HCT116 (cell line): Measurements from ENCODE around the gene RRAGA. TPM values are rescaled to one million over a fixed set of nuclear protein-coding genes. Genes with fewer than 3 reads are reported as not detected.

Experiments used
- ATAC-seq: fragments of 200-7000 bp; cut with Tn5 transposase; 2 replicates; pipeline ENCODE4 v1.9.1; 2020; ENCODE audit warnings: mild to moderate bottlenecking, moderate library complexity
- BruUV-seq: library from RNA; stranded (reverse); fragments of 400-500 nt; replicated peaks from 2 replicates; lab custom pipeline; 2021; lab: Mats Ljungman, UMichigan
- CTCF ChIA-PET: fragments of 300-600 bp; sonication (Branson Sonifier 250); formaldehyde crosslinking; loops from one replicate; lab custom pipeline; 2021; ENCODE audit warnings: antibody characterized with exemption; lab: Charles Lee
- POLR2A ChIA-PET: fragments of 300-600, 350-600 bp; sonication (Branson Sonifier 250); formaldehyde crosslinking; loops from one replicate; lab custom pipeline; 2021; ENCODE audit warnings: antibody characterized with exemption; lab: Charles Lee
- RAD21 ChIA-PET, 2 experiments: fragments of 300-600 bp; sonication (Branson Sonifier 250); formaldehyde crosslinking; loops; one replicate each; lab custom pipeline; 2023; ENCODE audit warnings: low total read pairs in 2 of 2; ENCODE audit not compliant: uncharacterized antibody in 2 of 2, unreplicated experiment in 2 of 2, low non-redundant PET in 1 of 2; lab: Charles Lee
- DNase-seq: peaks from one replicate; pipeline ENCODE4 v3.0.0-alpha.2; 2010; ENCODE audit warnings: low read depth, low spot score
- H2AFZ ChIP-seq: fragments of 200-600 bp; shearing (Covaris generic), sonication (generic); 2 replicates; pipeline ENCODE4 v1.6.1; 2017; ENCODE audit warnings: low read depth, mixed run types, mixed read lengths, antibody characterized with exemption, low read length; ENCODE audit not compliant: poor library complexity, severe bottlenecking
- H3K27ac ChIP-seq: 2 replicates; pipeline ENCODE4 v1.5.1; 2012; ENCODE audit warnings: low read depth, low read length
- H3K27me3 ChIP-seq: fragments of 200-600 bp; sonication (generic); 2 replicates; pipeline ENCODE4 v1.6.1; 2016; ENCODE audit warnings: mixed run types, low read length, mixed read lengths; ENCODE audit not compliant: insufficient read depth
- H3K36me3 ChIP-seq, 2 experiments: fragments of 200-500 bp in 1 of 2; fragments of 200-600 bp in 1 of 2; sonication (Bioruptor generic) in 1 of 2; sonication (generic) in 1 of 2; 2 replicates each; pipeline versions ENCODE4 v1.5.1 to v1.6.1; 2014 to 2016; ENCODE audit warnings: low read length in 2 of 2, inconsistent platforms in 1 of 2, mixed read lengths in 1 of 2, mixed run types in 1 of 2; ENCODE audit not compliant: insufficient read depth in 2 of 2, control insufficient read depth in 1 of 2
- H3K4me1 ChIP-seq, 2 experiments: fragments of 200-600 bp in 1 of 2; sonication (generic) in 1 of 2; 2 replicates each; pipeline versions ENCODE4 v1.5.1 to v1.6.1; 2012 to 2017; ENCODE audit warnings: low read length in 2 of 2, inconsistent platforms in 1 of 2, mild to moderate bottlenecking in 1 of 2, mixed read lengths in 1 of 2, mixed run types in 1 of 2, moderate library complexity in 1 of 2; ENCODE audit not compliant: insufficient read depth in 2 of 2, control insufficient read depth in 1 of 2
- H3K4me2 ChIP-seq: fragments of 200-600 bp; sonication (generic); 2 replicates; pipeline ENCODE4 v1.6.1; 2017; ENCODE audit warnings: mixed run types, low read length, mixed read lengths
- H3K4me3 ChIP-seq, 2 experiments: fragments of 200-600 bp in 1 of 2; sonication (generic) in 1 of 2; replicated peaks in 1 of 2; 2 replicates each; pipeline ENCODE4 v1.5.1; 2011 to 2016; ENCODE audit warnings: low read length in 2 of 2, control low read depth in 1 of 2, low read depth in 1 of 2, mild to moderate bottlenecking in 1 of 2, mixed read lengths in 1 of 2, mixed run types in 1 of 2
- H3K79me2 ChIP-seq: fragments of 200-600 bp; sonication (generic); 2 replicates; pipeline ENCODE4 v1.6.1; 2017; ENCODE audit warnings: mild to moderate bottlenecking, mixed run types, low read length, moderate library complexity, mixed read lengths; ENCODE audit not compliant: insufficient read depth
- H3K9ac ChIP-seq: fragments of 200-600 bp; sonication (generic); 2 replicates; pipeline ENCODE4 v1.6.1; 2016; ENCODE audit warnings: low read length, mixed read lengths
- H3K9me2 ChIP-seq: fragments of 200-600 bp; sonication (generic), shearing (Covaris generic); 2 replicates; pipeline ENCODE4 v1.6.1; 2017; ENCODE audit warnings: mixed run types, mild to moderate bottlenecking, moderate library complexity; ENCODE audit not compliant: insufficient read depth
- H3K9me3 ChIP-seq, 2 experiments: fragments of 200-500 bp in 1 of 2; fragments of 200-600 bp in 1 of 2; sonication (Bioruptor generic) in 1 of 2; sonication (generic) in 1 of 2; 2 replicates each; pipeline ENCODE4 v1.6.1; 2014 to 2017; ENCODE audit warnings: low read length in 2 of 2, mixed read lengths in 2 of 2, inconsistent platforms in 1 of 2, low read depth in 1 of 2, mild to moderate bottlenecking in 1 of 2, mixed run types in 1 of 2, moderate library complexity in 1 of 2; ENCODE audit not compliant: control insufficient read depth in 1 of 2, insufficient read depth in 1 of 2
- H4K20me1 ChIP-seq: fragments of 200-600 bp; sonication (generic), shearing (Covaris generic); 2 replicates; pipeline ENCODE4 v1.6.1; 2017; ENCODE audit warnings: mixed run types, mild to moderate bottlenecking, moderate library complexity; ENCODE audit not compliant: insufficient read depth
- ATF3 ChIP-seq: IDR thresholded peaks from 2 replicates; pipeline ENCODE4 v1.6.1; 2012
- CEBPB ChIP-seq: IDR thresholded peaks from 2 replicates; pipeline ENCODE4 v1.6.1; 2012; ENCODE audit warnings: low read depth
- YY1 ChIP-seq: IDR thresholded peaks from 2 replicates; pipeline ENCODE4 v1.6.1; 2011; ENCODE audit warnings: low read length, low read depth, moderate library complexity, mild to moderate bottlenecking; ENCODE audit not compliant: insufficient replicate concordance; ENCODE audit errors: extremely low read depth
- ZBTB33 ChIP-seq: IDR thresholded peaks from 2 replicates; pipeline ENCODE4 v1.6.1; 2011; ENCODE audit warnings: mild to moderate bottlenecking, low read length, moderate library complexity; ENCODE audit not compliant: insufficient replicate concordance; ENCODE audit errors: extremely low read depth
- intact Hi-C: fragments of 100-400 bp; cut with micrococcal nuclease; formaldehyde crosslinking; loops from 2 replicates; pipeline ENCODE4 v1.10.0; 2022
- total RNA-seq: library from RNA; stranded (reverse); gene quantifications from one replicate; pipeline ENCODE4 v1.2.1, GENCODE V29; 2021; ENCODE audit not compliant: unreplicated experiment

Gene RRAGA
- total RNA-seq, 1 experiment from 2014 or later = 47.3 TPM

- DNase-seq (no peak), ATAC-seq (no peak)
- peak overlapping the region; percentile 71 for H3K9ac ChIP-seq
- H4K20me1 ChIP-seq = no peaks in the 10 kb centered on the region
- H3K27me3 ChIP-seq = no peaks in the 10 kb centered on the region
- no peak overlapping the region for H2AFZ ChIP-seq
- ChIA-PET CTCF (interaction anchor here (1.6 kb wide), 1 partner anchor 415 kb away, joined by 7 read pairs; no protein-coding TSS in a partner anchor), POLR2A (no interaction called here), RAD21 (interaction anchor here in 1 of 2 experiments (0.6 kb wide), 1 partner anchor 403 kb away, joined by 3 read pairs; no protein-coding TSS in a partner anchor)
- no peaks in the 10 kb centered on the region for H3K36me3 ChIP-seq
- peaks cover 14% of the 10 kb centered on the region for H3K79me2 ChIP-seq
- peaks cover 6 to 21% of the 10 kb centered on the region in 2 experiments; a peak in 3 of 4 replicates for H3K4me1 ChIP-seq
- no peaks in the 10 kb centered on the region for H3K9me2 ChIP-seq
- no peak for TF ChIP-seq YY1
- TF ChIP-seq ATF3 = no peak
- no peak for TF ChIP-seq ZBTB33
- no peak for TF ChIP-seq CEBPB
- H3K4me2 ChIP-seq = peak overlapping the region; percentile 93
- TSS peak; percentile 66 for BruUV-seq
- H3K9me3 ChIP-seq = no peaks in the 10 kb centered on the region
- peak overlapping the region; percentile 71 to 88 for H3K4me3 ChIP-seq
- intact Hi-C loops = loop anchor here (1.0 kb wide), 3 partner anchors 53 to 407 kb away; no protein-coding TSS in a partner anchor
- peak overlapping the region; percentile 60 for H3K27ac ChIP-seq
These were observed 850 bp downstream of the RRAGA start for GRCh38 chr9:19049917-19050636.
